H9 (cell line): ENCODE data around the gene ARHGEF7. TPM values are rescaled to one million over a fixed set of nuclear protein-coding genes. Genes with fewer than 3 reads are reported as not detected.

ENCODE experiments used
- DNase-seq: peaks from one replicate; pipeline ENCODE4 v3.0.0-alpha.2; 2017
- H2AFZ ChIP-seq: one replicate; pipeline ENCODE4 v1.6.1; 2013; ENCODE audit warnings: mild to moderate bottlenecking, low read length, control low read depth, moderate library complexity
- H2AK5ac ChIP-seq: 2 replicates; pipeline ENCODE4 v1.6.1; 2013; ENCODE audit warnings: low read length, control low read depth, mixed read lengths; ENCODE audit not compliant: insufficient read length
- H2BK120ac ChIP-seq: one replicate; pipeline ENCODE4 v1.6.1; 2013; ENCODE audit warnings: low read depth, mild to moderate bottlenecking, low read length, control low read depth, inconsistent platforms; ENCODE audit not compliant: poor library complexity, severe bottlenecking
- H2BK12ac ChIP-seq: 2 replicates; pipeline ENCODE4 v1.6.1; 2013; ENCODE audit warnings: low read length, control low read depth, mixed read lengths, low read depth; ENCODE audit not compliant: insufficient read length
- H2BK15ac ChIP-seq: 2 replicates; pipeline ENCODE4 v1.6.1; 2013; ENCODE audit warnings: low read depth, low read length, control low read depth
- H2BK20ac ChIP-seq: one replicate; pipeline ENCODE4 v1.6.1; 2013; ENCODE audit warnings: low read depth, mild to moderate bottlenecking, low read length, control low read depth, inconsistent platforms; ENCODE audit not compliant: poor library complexity, severe bottlenecking
- H2BK5ac ChIP-seq: 2 replicates; pipeline ENCODE4 v1.6.1; 2013; ENCODE audit warnings: low read length, control low read depth, mixed read lengths; ENCODE audit not compliant: insufficient read length
- H3K14ac ChIP-seq: 2 replicates; pipeline ENCODE4 v1.6.1; 2013; ENCODE audit warnings: low read length, control low read depth; ENCODE audit not compliant: insufficient read depth
- H3K18ac ChIP-seq: 2 replicates; pipeline ENCODE4 v1.6.1; 2013; ENCODE audit warnings: low read depth, mild to moderate bottlenecking, mixed read lengths, low read length, control low read depth; ENCODE audit not compliant: insufficient read length
- H3K23ac ChIP-seq: 2 replicates; pipeline ENCODE4 v1.6.1; 2013; ENCODE audit warnings: low read length, control low read depth, mixed read lengths, low read depth; ENCODE audit not compliant: insufficient read length
- H3K23me2 ChIP-seq: 2 replicates; pipeline ENCODE4 v1.6.1; 2013; ENCODE audit warnings: low read depth, mild to moderate bottlenecking, mixed read lengths, low read length, control low read depth; ENCODE audit not compliant: insufficient read length, poor library complexity, severe bottlenecking
- H3K27ac ChIP-seq: 2 replicates; pipeline ENCODE4 v1.5.1; 2013; ENCODE audit warnings: low read length, control low read depth, mixed read lengths, low read depth; ENCODE audit not compliant: insufficient read length
- H3K27me3 ChIP-seq: 2 replicates; pipeline ENCODE4 v1.6.1; 2013; ENCODE audit warnings: low read length, control low read depth, inconsistent platforms; ENCODE audit not compliant: insufficient read depth
- H3K4ac ChIP-seq: 2 replicates; pipeline ENCODE4 v1.6.1; 2013; ENCODE audit warnings: low read depth, mild to moderate bottlenecking, control low read depth, inconsistent platforms, low read length, moderate library complexity
- H3K4me1 ChIP-seq: 2 replicates; pipeline ENCODE4 v1.6.1; 2013; ENCODE audit warnings: low read length, control low read depth, inconsistent platforms; ENCODE audit not compliant: insufficient read depth
- H3K4me2 ChIP-seq: 2 replicates; pipeline ENCODE4 v1.6.1; 2013; ENCODE audit warnings: low read length, control low read depth, mixed read lengths; ENCODE audit not compliant: insufficient read length, insufficient read depth
- H3K56ac ChIP-seq: 2 replicates; pipeline ENCODE4 v1.6.1; 2013; ENCODE audit warnings: low read depth, mild to moderate bottlenecking, mixed read lengths, low read length, control low read depth; ENCODE audit not compliant: insufficient read length
- H3K79me1 ChIP-seq: 2 replicates; pipeline ENCODE4 v1.6.1; 2013; ENCODE audit warnings: low read depth, mild to moderate bottlenecking, moderate library complexity, low read length, control low read depth, inconsistent platforms; ENCODE audit not compliant: insufficient read depth, poor library complexity, severe bottlenecking
- H3K79me2 ChIP-seq: 2 replicates; pipeline ENCODE4 v1.6.1; 2013; ENCODE audit warnings: low read length, control low read depth, inconsistent platforms; ENCODE audit not compliant: insufficient read depth
- H3K9ac ChIP-seq: 2 replicates; pipeline ENCODE4 v1.6.1; 2013; ENCODE audit warnings: low read length, control low read depth, mixed read lengths; ENCODE audit not compliant: insufficient read length; ENCODE audit errors: extremely low read depth
- H3K9me3 ChIP-seq: one replicate; pipeline ENCODE4 v1.6.1; 2013; ENCODE audit warnings: low read depth, low read length, inconsistent platforms; ENCODE audit not compliant: control insufficient read depth
- H3T11ph ChIP-seq: one replicate; pipeline ENCODE4 v1.6.1; 2013; ENCODE audit warnings: mild to moderate bottlenecking, low read length, control low read depth, inconsistent platforms
- H4K20me1 ChIP-seq: one replicate; pipeline ENCODE4 v1.6.1; 2013; ENCODE audit not compliant: control insufficient read depth, insufficient read length, insufficient read depth
- H4K5ac ChIP-seq: 2 replicates; pipeline ENCODE4 v1.6.1; 2013; ENCODE audit warnings: low read depth, mild to moderate bottlenecking, mixed read lengths, low read length, control low read depth; ENCODE audit not compliant: insufficient read length
- H4K8ac ChIP-seq: replicated peaks from 2 replicates; pipeline ENCODE4 v1.6.1; 2013; ENCODE audit warnings: low read length, control low read depth, mixed read lengths, low read depth; ENCODE audit not compliant: insufficient read length
- H4K91ac ChIP-seq: 2 replicates; pipeline ENCODE4 v1.6.1; 2013; ENCODE audit warnings: low read depth, mild to moderate bottlenecking, moderate library complexity, mixed read lengths, low read length, control low read depth; ENCODE audit not compliant: insufficient read length
- H3K27ac Mint-ChIP-seq, 3 experiments: 2 replicates in 2 of 3; 3 replicates in 1 of 3; pipeline ENCODE4 v1.8.0; 2020 to 2021; ENCODE audit warnings: mixed read lengths in 3 of 3, mild to moderate bottlenecking in 1 of 3, moderate library complexity in 1 of 3
- H3K27me3 Mint-ChIP-seq: 2 replicates; pipeline ENCODE4 v1.8.0; 2021; ENCODE audit warnings: low read depth, mild to moderate bottlenecking, moderate library complexity, mixed read lengths
- H3K36me3 Mint-ChIP-seq, 3 experiments: 2 replicates in 2 of 3; 3 replicates in 1 of 3; pipeline ENCODE4 v1.8.0; 2020 to 2021; ENCODE audit warnings: low read depth in 3 of 3, mixed read lengths in 3 of 3; ENCODE audit not compliant: insufficient read depth in 1 of 3
- H3K4me1 Mint-ChIP-seq, 2 experiments: 2 replicates each; pipeline ENCODE4 v1.8.0; 2020; ENCODE audit warnings: mixed read lengths in 2 of 2
- H3K4me3 Mint-ChIP-seq, 2 experiments: 2 replicates in 1 of 2; 3 replicates in 1 of 2; pipeline ENCODE4 v1.8.0; 2020 to 2021; ENCODE audit warnings: mild to moderate bottlenecking in 2 of 2, mixed read lengths in 2 of 2, moderate library complexity in 1 of 2
- H3K9me3 Mint-ChIP-seq, 2 experiments: 2 replicates in 1 of 2; 3 replicates in 1 of 2; pipeline ENCODE4 v1.8.0; 2020; ENCODE audit warnings: mild to moderate bottlenecking in 2 of 2, mixed read lengths in 2 of 2, moderate library complexity in 1 of 2
- CTCF ChIP-seq: fragments of 200-600 bp; sonication (generic); conservative IDR thresholded peaks from 3 replicates; pipeline ENCODE4 v1.8.0; 2021; ENCODE audit warnings: antibody characterized with exemption, mild to moderate bottlenecking
- WGBS: extraction: QIAGEN DNeasy Blood & Tissue Kit; methylation state at CpG from one replicate; pipeline ENCODE4 v1.1.7; 2013; ENCODE audit warnings: missing lambda C conversion rate, low lambda C conversion rate, mixed read lengths; ENCODE audit not compliant: insufficient read length; ENCODE audit errors: extremely low coverage; 5-methylcytosine and 5-hydroxymethylcytosine counted together
- total RNA-seq: library from RNA; stranded (reverse); gene quantifications from 2 replicates; pipeline ENCODE4 v1.2.1, GENCODE V29; 2021

Gene ARHGEF7
- total RNA-seq, 1 experiment from 2014 or later, result 51.9 TPM

- Histone ChIP-seq H4K20me1 (peaks cover 2% of the 10 kb centered on the region), H2BK120ac (no peak overlapping the region), H2BK20ac (no peak overlapping the region), H3K4me2 (no peak overlapping the region), H2BK5ac (no peak overlapping the region), H3K79me1 (peaks cover 3% of the 10 kb centered on the region), H2AK5ac (no peak overlapping the region), H2BK15ac (no peak overlapping the region), H3K27ac (no peak overlapping the region), H4K91ac (no peak overlapping the region), H3K27me3 (no peaks in the 10 kb centered on the region; the same call in 1 of the 2 replicates), H3T11ph (no peak overlapping the region), H3K18ac (no peak overlapping the region), H3K23ac (no peak overlapping the region), H2AFZ (no peak overlapping the region), H3K23me2 (no peaks in the 10 kb centered on the region), H3K14ac (no peak overlapping the region; the same call in 1 of the 2 replicates), H3K9me3 (no peaks in the 10 kb centered on the region), H3K9ac (no peak overlapping the region), H3K4ac (no peak overlapping the region), H4K5ac (no peak overlapping the region), H3K4me1 (no peaks in the 10 kb centered on the region), H2BK12ac (no peak overlapping the region), H3K79me2 (peaks cover 7% of the 10 kb centered on the region; the same call in 1 of the 2 replicates), H4K8ac (no peak overlapping the region), H3K56ac (no peak overlapping the region)
- H3K4me3 Mint-ChIP-seq, result no peak overlapping the region
- WGBS, result no CpG with 5 or more reads among the region's 27 CpGs
- no peaks in the 10 kb centered on the region for H3K27me3 Mint-ChIP-seq
- no peak for DNase-seq
- TF ChIP-seq CTCF, result no peak
- peaks cover 7 to 27% (median 9%) of the 10 kb centered on the region in 3 experiments; a peak in 6 of 7 replicates for H3K36me3 Mint-ChIP-seq
- peak overlapping the region; percentile 4 to 68 (median 66); a peak in 6 of 7 replicates for H3K27ac Mint-ChIP-seq
- no peaks in the 10 kb centered on the region for H3K9me3 Mint-ChIP-seq
- peaks cover 7 to 25% of the 10 kb centered on the region in 2 experiments for H3K4me1 Mint-ChIP-seq
These were observed 113.4 kb downstream of the ARHGEF7 start for GRCh38 chr13:111228262-111229144.
